ENCODE data around the gene TGFBR3. TPM values are rescaled to one million over a fixed set of nuclear protein-coding genes. Genes with fewer than 3 reads are reported as not detected.

The TGFBR3 gene
- total and polyA plus RNA-seq, 10 donors: 5.2 to 254 (median 166) TPM

DNA sequence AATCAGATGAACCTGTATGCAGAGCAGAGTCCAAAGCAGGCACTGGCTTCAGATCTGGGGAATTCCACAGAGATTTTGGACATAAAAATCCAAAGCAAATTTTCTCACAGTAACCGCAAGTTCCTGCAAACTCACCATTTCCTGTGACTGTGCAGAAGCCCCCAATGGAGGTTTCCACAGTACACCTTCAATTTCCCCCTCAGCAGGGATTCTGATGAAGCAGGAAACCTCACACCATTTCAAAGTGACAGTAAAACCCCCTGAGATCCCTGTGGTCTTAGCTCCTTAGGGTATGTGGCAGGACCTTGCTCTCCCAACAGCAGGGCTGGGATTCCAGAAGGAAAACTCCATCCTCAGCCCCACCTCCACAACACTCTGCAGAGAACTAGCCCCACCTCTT lies 6.0 kb upstream of the TGFBR3 start:
- H3K4me1 ChIP-seq: peaks cover 4 to 29% (median 9%) of the 10 kb centered on the region in 6 donors
- peak overlapping the region in 1 of 8 donors; percentile 32 for H3K4me3 ChIP-seq
- H3K27me3 ChIP-seq (replicated peaks in 1 of 7): peaks cover 0 to 7% (median 0%) of the 10 kb centered on the region in 7 donors
- 7 to 19% (median 9%) methylated on average over 1 of the region's 1 CpG for WGBS, 5 donors
- H3K27ac ChIP-seq: peak overlapping the region in 7 of 8 donors; percentile 8 to 68 (median 51)
- intact Hi-C loops (cut with DNase I; ENCODE audit: low total_unique reads): no loop called here
- H3K36me3 ChIP-seq: no peaks in the 10 kb centered on the region
- no peaks in the 10 kb centered on the region for H3K9me3 ChIP-seq
- DNase-seq: no peak
- no peak for TF ChIP-seq POLR2A (IDR thresholded peaks at IDR 0.05)
- TF ChIP-seq CTCF (IDR thresholded peaks at IDR 0.05 in 8 of 11, conservative IDR thresholded peaks at IDR 0.05 in 3 of 11): no peak
- TF ChIP-seq POLR2AphosphoS5 (IDR thresholded peaks at IDR 0.05): no peak

DNA sequence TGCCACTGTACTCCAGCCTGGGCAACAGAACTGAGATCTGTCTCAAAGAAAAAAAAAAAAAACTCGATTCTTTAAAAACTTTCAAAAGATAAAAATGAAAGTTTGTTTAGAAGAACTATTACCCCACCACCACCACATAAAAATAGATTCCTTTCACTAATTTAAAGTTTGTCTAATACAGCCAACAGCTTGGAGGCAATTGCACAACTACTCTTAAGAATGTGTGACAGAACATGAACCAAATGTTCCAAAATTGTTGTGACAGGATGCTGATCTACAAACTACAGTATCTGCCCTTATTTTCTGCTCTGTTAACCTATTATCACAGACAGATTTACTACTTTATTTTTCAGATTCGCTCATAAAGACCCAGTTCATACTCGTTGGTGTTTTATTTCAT lies 5.5 kb upstream of the TGFBR3 start:
- peaks cover 4 to 34% (median 14%) of the 10 kb centered on the region in 6 donors for H3K4me1 ChIP-seq
- peak overlapping the region in 7 of 8 donors; percentile 8 to 68 (median 56) for H3K27ac ChIP-seq
- intact Hi-C loops (cut with DNase I; ENCODE audit: low total_unique reads): no loop called here
- TF ChIP-seq CTCF (IDR thresholded peaks at IDR 0.05 in 8 of 11, conservative IDR thresholded peaks at IDR 0.05 in 3 of 11): no peak
- TF ChIP-seq POLR2A (IDR thresholded peaks at IDR 0.05): no peak
- no peak for TF ChIP-seq POLR2AphosphoS5 (IDR thresholded peaks at IDR 0.05)
- no peak for DNase-seq
- H3K36me3 ChIP-seq: no peaks in the 10 kb centered on the region
- H3K9me3 ChIP-seq: no peaks in the 10 kb centered on the region
- 20 to 30% (median 22%) methylated on average over 3 of the region's 3 CpGs for WGBS, 5 donors
- H3K4me3 ChIP-seq: no peak overlapping the region
- H3K27me3 ChIP-seq (replicated peaks in 1 of 7): peaks cover 0 to 12% (median 0%) of the 10 kb centered on the region in 7 donors

GRCh38 chr1:91889717-91890459 lies 3.9 kb upstream of the TGFBR3 start:
- DNase-seq: no peak
- no peaks in the 10 kb centered on the region for H3K36me3 ChIP-seq
- no peaks in the 10 kb centered on the region for H3K9me3 ChIP-seq
- H3K27me3 ChIP-seq (replicated peaks in 1 of 7): peaks cover 0 to 27% (median 8%) of the 10 kb centered on the region in 7 donors
- TF ChIP-seq POLR2A (IDR thresholded peaks at IDR 0.05) (no peak), POLR2AphosphoS5 (IDR thresholded peaks at IDR 0.05) (no peak), CTCF (IDR thresholded peaks at IDR 0.05 in 8 of 11, conservative IDR thresholded peaks at IDR 0.05 in 3 of 11) (no peak)
- H3K27ac ChIP-seq: no peak overlapping the region
- no peak overlapping the region for H3K4me3 ChIP-seq
- intact Hi-C loops (cut with DNase I; ENCODE audit: low total_unique reads): no loop called here
- H3K4me1 ChIP-seq: peaks cover 5 to 50% (median 26%) of the 10 kb centered on the region in 6 donors
- 86 to 98% (median 91%) methylated on average over 5 of the region's 5 CpGs for WGBS, 5 donors

- peak; percentile 87 for DNase-seq
- peak in 1 of 3 donors; percentile 28 for TF ChIP-seq POLR2A (IDR thresholded peaks at IDR 0.05)
- no peak for TF ChIP-seq CTCF (IDR thresholded peaks at IDR 0.05 in 8 of 11, conservative IDR thresholded peaks at IDR 0.05 in 3 of 11)
- peak; percentile 40 to 75 (median 66) for TF ChIP-seq POLR2AphosphoS5 (IDR thresholded peaks at IDR 0.05)
- no peaks in the 10 kb centered on the region for H3K9me3 ChIP-seq
- intact Hi-C loops (cut with DNase I; ENCODE audit: low total_unique reads): no loop called here
- H3K4me1 ChIP-seq: peaks cover 10 to 70% (median 32%) of the 10 kb centered on the region in 6 donors
- WGBS, 5 donors: 0 to 1% (median 0%) methylated on average over 25 to 42 of the region's 42 CpGs
- no peaks in the 10 kb centered on the region for H3K36me3 ChIP-seq
- H3K27ac ChIP-seq: peak overlapping the region; percentile 70 to 98 (median 92)
- H3K4me3 ChIP-seq: peak overlapping the region; percentile 76 to 92 (median 81)
- peaks cover 0 to 44% (median 8%) of the 10 kb centered on the region in 7 donors for H3K27me3 ChIP-seq (replicated peaks in 1 of 7)
Observed at GRCh38 chr1:91885213-91885715, 687 bp downstream of the TGFBR3 start.
